ENCODE data around the gene CADM1. TPM values are rescaled to one million over a fixed set of nuclear protein-coding genes. Genes with fewer than 3 reads are reported as not detected.

The CADM1 gene
- total RNA-seq, 1 donor = 0.45 TPM

DNA sequence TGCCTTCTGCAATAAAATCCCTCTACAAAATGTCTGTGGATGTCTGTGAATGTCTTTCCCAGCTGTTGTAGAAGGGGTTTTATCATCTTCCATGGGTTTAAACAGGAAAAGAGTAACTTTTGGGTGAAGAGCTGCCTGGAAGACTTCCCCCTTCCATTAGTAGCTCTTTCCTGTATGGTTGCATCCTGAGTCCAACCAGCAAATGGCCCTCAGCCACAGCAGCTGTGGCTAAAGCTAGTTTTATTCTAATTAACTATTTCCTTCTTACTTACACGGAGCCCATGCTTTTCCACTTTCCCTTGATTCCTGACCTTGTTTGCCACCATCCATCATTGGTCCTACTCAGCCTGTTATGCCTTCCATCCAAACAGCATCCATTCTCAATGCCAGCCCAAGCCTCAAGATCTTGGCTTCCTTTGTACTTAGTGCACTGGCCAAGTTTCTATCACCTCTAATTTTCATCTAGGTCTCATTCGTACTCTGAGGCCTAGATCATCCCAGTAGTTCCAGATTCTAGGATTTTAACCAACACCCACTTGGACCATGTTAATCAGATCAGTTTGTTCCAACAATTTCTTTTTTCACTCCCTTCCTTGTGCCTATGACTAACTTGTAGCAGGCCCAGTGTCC is 41.5 kb upstream of the CADM1 start:
- TF ChIP-seq, protein P1, sequence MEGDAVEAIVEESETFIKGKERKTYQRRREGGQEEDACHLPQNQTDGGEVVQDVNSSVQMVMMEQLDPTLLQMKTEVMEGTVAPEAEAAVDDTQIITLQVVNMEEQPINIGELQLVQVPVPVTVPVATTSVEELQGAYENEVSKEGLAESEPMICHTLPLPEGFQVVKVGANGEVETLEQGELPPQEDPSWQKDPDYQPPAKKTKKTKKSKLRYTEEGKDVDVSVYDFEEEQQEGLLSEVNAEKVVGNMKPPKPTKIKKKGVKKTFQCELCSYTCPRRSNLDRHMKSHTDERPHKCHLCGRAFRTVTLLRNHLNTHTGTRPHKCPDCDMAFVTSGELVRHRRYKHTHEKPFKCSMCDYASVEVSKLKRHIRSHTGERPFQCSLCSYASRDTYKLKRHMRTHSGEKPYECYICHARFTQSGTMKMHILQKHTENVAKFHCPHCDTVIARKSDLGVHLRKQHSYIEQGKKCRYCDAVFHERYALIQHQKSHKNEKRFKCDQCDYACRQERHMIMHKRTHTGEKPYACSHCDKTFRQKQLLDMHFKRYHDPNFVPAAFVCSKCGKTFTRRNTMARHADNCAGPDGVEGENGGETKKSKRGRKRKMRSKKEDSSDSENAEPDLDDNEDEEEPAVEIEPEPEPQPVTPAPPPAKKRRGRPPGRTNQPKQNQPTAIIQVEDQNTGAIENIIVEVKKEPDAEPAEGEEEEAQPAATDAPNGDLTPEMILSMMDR (IDR thresholded peaks at IDR 0.05; ENCODE audit: insufficient read depth, low read length) = no peak
- H3K4me3 ChIP-seq (ENCODE audit: low read depth, low read length) = no peak overlapping the region
- DNase-seq (ENCODE audit: low read depth) = no peak

DNA sequence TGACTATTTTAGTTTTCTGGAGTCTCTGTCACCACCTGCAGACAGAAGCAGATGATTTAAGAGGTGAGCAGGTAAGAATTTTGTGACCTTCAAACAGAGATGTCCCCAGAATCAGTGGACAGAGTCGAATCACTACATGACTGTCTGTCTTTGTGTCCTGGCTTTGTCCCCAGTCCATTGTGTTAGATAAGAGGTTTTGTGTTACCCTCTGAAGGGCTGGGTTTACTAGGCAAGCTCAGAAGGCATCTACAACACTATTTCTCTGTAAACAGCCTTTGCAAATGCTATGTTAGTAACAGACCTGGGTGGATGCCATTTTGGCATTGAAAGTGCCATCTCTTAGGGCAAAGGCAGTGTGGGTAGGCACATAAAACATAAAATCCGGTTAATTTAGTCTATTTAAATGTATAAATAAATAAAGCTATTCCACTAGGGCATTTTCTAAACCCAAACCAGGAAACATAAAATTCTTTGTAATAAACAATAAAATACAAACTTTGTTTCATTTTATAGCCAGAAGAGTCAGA is 40.3 kb upstream of the CADM1 start:
- no peak for DNase-seq (ENCODE audit: low read depth)
- no peak overlapping the region for H3K4me3 ChIP-seq (ENCODE audit: low read depth, low read length)
- TF ChIP-seq, protein P1 (IDR thresholded peaks at IDR 0.05; ENCODE audit: insufficient read depth, low read length) = no peak

DNA sequence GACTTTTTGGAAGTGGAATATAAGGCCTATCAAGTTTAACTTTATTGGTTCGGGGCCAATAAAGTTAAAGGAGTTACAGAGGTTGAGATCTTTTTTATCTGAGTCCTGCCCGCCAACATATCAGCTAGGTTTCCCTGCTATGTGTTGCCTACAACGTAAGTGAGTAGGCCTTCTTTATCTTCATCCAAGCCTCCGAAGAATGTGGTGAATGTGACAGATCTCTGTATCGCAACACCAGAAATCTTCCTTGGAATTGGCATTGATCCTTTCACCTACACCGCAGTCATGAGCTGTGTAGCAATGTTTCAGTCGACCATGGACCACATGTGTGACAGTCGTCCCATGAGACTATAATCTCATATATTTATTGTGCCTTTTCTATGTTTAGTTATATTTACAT is 37.3 kb upstream of the CADM1 start:
- DNase-seq (ENCODE audit: low read depth) = no peak
- no peak overlapping the region for H3K4me3 ChIP-seq (ENCODE audit: low read depth, low read length)
- TF ChIP-seq, protein P1 (IDR thresholded peaks at IDR 0.05; ENCODE audit: insufficient read depth, low read length) = no peak

DNA sequence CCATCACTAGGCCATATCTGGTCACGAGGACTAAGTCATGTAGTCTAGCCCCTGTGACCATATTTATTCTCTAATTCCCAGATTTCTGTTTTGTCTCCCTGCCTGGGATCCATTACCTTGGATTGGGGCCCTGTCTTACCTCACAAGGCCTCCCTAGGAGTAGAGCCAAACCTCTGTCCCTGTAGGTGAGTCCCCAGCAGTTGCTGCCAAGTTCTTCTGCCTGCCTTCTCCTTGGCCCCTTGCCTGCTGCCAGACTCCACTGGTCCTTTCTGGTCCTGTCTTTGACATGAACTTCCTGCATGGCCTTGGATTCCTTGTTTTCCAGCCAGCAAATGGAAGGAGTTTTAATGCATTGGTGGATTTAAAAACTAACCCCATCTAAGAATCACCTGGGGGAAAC is 35.6 kb upstream of the CADM1 start:
- DNase-seq (ENCODE audit: low read depth) = no peak
- TF ChIP-seq, protein P1 (IDR thresholded peaks at IDR 0.05; ENCODE audit: insufficient read depth, low read length) = no peak
- H3K4me3 ChIP-seq (ENCODE audit: low read depth, low read length) = no peak overlapping the region

DNA sequence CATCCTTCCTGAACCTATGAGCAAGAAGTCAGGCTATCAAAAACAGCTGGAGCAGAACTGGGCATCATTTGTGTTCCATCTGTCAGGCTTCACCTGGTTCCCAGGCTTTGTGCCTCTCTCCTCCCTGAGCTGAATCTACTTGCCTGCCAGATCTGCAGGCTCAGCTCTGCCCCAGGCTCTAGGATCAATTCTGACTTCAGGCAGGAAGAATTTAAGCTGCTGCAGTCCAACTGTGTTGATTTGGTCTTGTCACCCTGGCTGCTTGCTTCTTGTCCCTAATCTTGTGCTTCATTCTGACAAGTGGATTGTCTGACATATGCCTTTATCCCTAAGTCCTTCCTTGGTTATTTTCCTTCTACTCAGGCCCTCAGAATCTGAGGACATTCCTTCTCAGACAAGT is 31.6 kb upstream of the CADM1 start:
- no peak overlapping the region for H3K4me3 ChIP-seq (ENCODE audit: low read depth, low read length)
- DNase-seq (ENCODE audit: low read depth) = no peak
- TF ChIP-seq, protein P1 (IDR thresholded peaks at IDR 0.05; ENCODE audit: insufficient read depth, low read length) = no peak

DNA sequence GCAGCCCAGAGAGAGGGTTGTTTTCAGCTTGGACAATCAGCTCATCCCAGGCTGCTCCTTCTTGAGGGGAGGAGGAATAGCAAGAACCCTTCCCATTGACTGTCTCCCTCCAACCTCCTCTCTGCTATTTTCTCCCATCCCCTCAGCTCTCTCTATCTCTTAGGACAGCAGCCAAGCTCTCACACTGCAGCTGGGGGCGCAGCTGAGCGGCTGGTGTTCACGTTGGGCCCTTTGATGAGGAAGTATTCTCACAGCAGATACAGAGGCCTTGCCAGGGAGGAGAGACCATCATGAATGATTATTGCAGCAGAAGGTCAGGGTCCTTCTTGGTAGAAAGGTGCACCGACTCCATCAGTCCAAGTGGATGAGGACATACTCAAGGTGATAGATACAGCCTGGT is 26.5 kb upstream of the CADM1 start:
- TF ChIP-seq, protein P1 (IDR thresholded peaks at IDR 0.05; ENCODE audit: insufficient read depth, low read length) = no peak
- no peak for DNase-seq (ENCODE audit: low read depth)
- H3K4me3 ChIP-seq (ENCODE audit: low read depth, low read length) = no peak overlapping the region

DNA sequence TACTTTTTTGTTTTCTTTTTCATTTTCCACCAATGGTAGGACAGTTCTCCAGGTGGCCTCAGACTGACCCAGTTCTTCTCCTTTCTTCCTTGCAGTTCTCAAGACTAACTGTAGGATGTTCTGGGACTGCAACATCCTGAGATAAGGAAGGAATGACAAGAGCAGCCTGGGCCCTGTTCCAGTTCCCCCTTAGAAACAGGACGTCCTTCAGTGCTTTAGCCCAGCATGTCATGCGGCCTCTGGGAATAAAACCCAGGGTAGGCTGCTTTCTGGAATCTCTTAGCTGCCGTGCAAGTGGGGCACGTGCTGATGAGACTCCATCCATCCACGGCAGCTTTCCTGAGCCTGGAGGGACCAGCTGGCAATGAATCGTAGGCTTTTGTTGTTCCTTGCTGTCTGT is 24.0 kb upstream of the CADM1 start:
- TF ChIP-seq, protein P1 (IDR thresholded peaks at IDR 0.05; ENCODE audit: insufficient read depth, low read length) = no peak
- H3K4me3 ChIP-seq (ENCODE audit: low read depth, low read length) = no peak overlapping the region
- DNase-seq (ENCODE audit: low read depth) = no peak

Measured in fibroblast of the aortic adventitia (primary cell).